Glutamatergic neuron (in vitro differentiated cells): Measurements from ENCODE around the gene TACC2. TPM values are rescaled to one million over a fixed set of nuclear protein-coding genes. Genes with fewer than 3 reads are reported as not detected.
"Not testable (repeated sequence)": the region's sequence is repeated elsewhere in the genome, so short reads cannot be mapped to it uniquely, and the experiment has no call there.

Source experiments
- DNase-seq: peaks from one replicate; pipeline ENCODE4 v3.0.0; 2022
- H3K27ac Mint-ChIP-seq: one replicate; pipeline ENCODE4 v1.8.0; 2020; ENCODE audit warnings: mild to moderate bottlenecking, mixed read lengths, inconsistent platforms; ENCODE audit not compliant: unreplicated experiment
- H3K27me3 Mint-ChIP-seq: one replicate; pipeline ENCODE4 v1.8.0; 2020; ENCODE audit warnings: mild to moderate bottlenecking, moderate library complexity, mixed read lengths, inconsistent platforms; ENCODE audit not compliant: unreplicated experiment
- H3K36me3 Mint-ChIP-seq: one replicate; pipeline ENCODE4 v1.8.0; 2020; ENCODE audit warnings: mild to moderate bottlenecking, mixed read lengths, inconsistent platforms; ENCODE audit not compliant: unreplicated experiment
- H3K4me1 Mint-ChIP-seq: one replicate; pipeline ENCODE4 v1.8.0; 2020; ENCODE audit warnings: mild to moderate bottlenecking, low read depth, mixed read lengths, inconsistent platforms; ENCODE audit not compliant: unreplicated experiment
- H3K4me3 Mint-ChIP-seq: one replicate; pipeline ENCODE4 v1.8.0; 2020; ENCODE audit warnings: mild to moderate bottlenecking, mixed read lengths, inconsistent platforms; ENCODE audit not compliant: unreplicated experiment
- H3K9me3 Mint-ChIP-seq: one replicate; pipeline ENCODE4 v1.8.0; 2020; ENCODE audit warnings: mild to moderate bottlenecking, moderate library complexity, mixed read lengths, inconsistent platforms; ENCODE audit not compliant: unreplicated experiment
- CTCF ChIP-seq: fragments of 200-600 bp; sonication (generic); IDR thresholded peaks from one replicate; pipeline ENCODE4 v1.5.0; 2021; ENCODE audit not compliant: partially characterized antibody, unreplicated experiment
- total RNA-seq: library from RNA; stranded (reverse); fragmentation: NEBNext Ultra II Directional; extraction: Animal tissue kit (Norgen Biotek cat#: 25700); gene quantifications from one replicate; pipeline ENCODE4 v1.2.1, GENCODE V29; 2021; ENCODE audit not compliant: unreplicated experiment

TACC2 gene
- total RNA-seq, 1 donor from 2014 or later: 499 TPM

GRCh38 chr10:122093076-122093475, 104.1 kb downstream of the TACC2 start:
- H3K27ac Mint-ChIP-seq: no peak overlapping the region
- peaks cover 3% of the 10 kb centered on the region for H3K27me3 Mint-ChIP-seq
- peaks cover 4% of the 10 kb centered on the region for H3K9me3 Mint-ChIP-seq
- no peak overlapping the region for H3K4me3 Mint-ChIP-seq
- H3K4me1 Mint-ChIP-seq: peaks cover 7% of the 10 kb centered on the region
- no peak for DNase-seq
- TF ChIP-seq CTCF: no peak
- no peaks in the 10 kb centered on the region for H3K36me3 Mint-ChIP-seq

GRCh38 chr10:122096181-122096580, 107.2 kb downstream of the TACC2 start:
- DNase-seq, H3K4me3 Mint-ChIP-seq, H3K27ac Mint-ChIP-seq, H3K27me3 Mint-ChIP-seq, H3K36me3 Mint-ChIP-seq: not testable (repeated sequence)
- H3K9me3 Mint-ChIP-seq: peaks cover 11% of the 10 kb centered on the region
- peaks cover 19% of the 10 kb centered on the region for H3K4me1 Mint-ChIP-seq

GRCh38 chr10:122096705-122097104, 107.7 kb downstream of the TACC2 start:
- H3K27ac Mint-ChIP-seq: no peak overlapping the region
- peaks cover 11% of the 10 kb centered on the region for H3K9me3 Mint-ChIP-seq
- H3K27me3 Mint-ChIP-seq: peaks cover 3% of the 10 kb centered on the region
- peaks cover 19% of the 10 kb centered on the region for H3K4me1 Mint-ChIP-seq
- no peaks in the 10 kb centered on the region for H3K36me3 Mint-ChIP-seq
- no peak for TF ChIP-seq CTCF
- no peak for DNase-seq
- no peak overlapping the region for H3K4me3 Mint-ChIP-seq

- Mint-ChIP-seq H3K9me3 (peaks cover 11% of the 10 kb centered on the region), H3K36me3 (no peaks in the 10 kb centered on the region), H3K4me1 (peaks cover 18% of the 10 kb centered on the region), H3K27me3 (peaks cover 3% of the 10 kb centered on the region), H3K27ac (no peak overlapping the region), H3K4me3 (no peak overlapping the region)
- TF ChIP-seq CTCF: no peak
- no peak for DNase-seq
Observed at GRCh38 chr10:122097935-122098334, 109.0 kb downstream of the TACC2 start.

GRCh38 chr10:122098924-122099323, 110.0 kb downstream of the TACC2 start:
- Mint-ChIP-seq H3K27ac (peak overlapping the region; percentile 16), H3K4me3 (peak overlapping the region; percentile 57), H3K9me3 (peaks cover 11% of the 10 kb centered on the region), H3K27me3 (peaks cover 3% of the 10 kb centered on the region), H3K4me1 (peaks cover 18% of the 10 kb centered on the region), H3K36me3 (no peaks in the 10 kb centered on the region)
- DNase-seq: peak; percentile 46
- no peak for TF ChIP-seq CTCF

- no peak for TF ChIP-seq CTCF
- Mint-ChIP-seq H3K4me3 (no peak overlapping the region), H3K9me3 (peaks cover 11% of the 10 kb centered on the region), H3K4me1 (peaks cover 18% of the 10 kb centered on the region), H3K27ac (no peak overlapping the region), H3K36me3 (no peaks in the 10 kb centered on the region), H3K27me3 (peaks cover 3% of the 10 kb centered on the region)
- no peak for DNase-seq
Observed at GRCh38 chr10:122099562-122099961, 110.6 kb downstream of the TACC2 start.
